Loucy (cell line): ENCODE data around the gene KBTBD3.

Experiments
- H2AFZ ChIP-seq: fragments of 200-600 bp; sonication (generic); 2 replicates; pipeline ENCODE4 v1.6.0; 2016; ENCODE audit warnings: antibody characterized with exemption, mild to moderate bottlenecking, low read length, moderate library complexity
- H3F3A ChIP-seq: fragments of 200-600 bp; 2 replicates; pipeline ENCODE4 v1.6.0; 2016; ENCODE audit warnings: antibody characterized with exemption, low read depth, mild to moderate bottlenecking
- H3K27me3 ChIP-seq: fragments of 200-600 bp; sonication (generic); 2 replicates; pipeline ENCODE4 v1.6.1; 2014; ENCODE audit warnings: low read length, mild to moderate bottlenecking; ENCODE audit not compliant: insufficient read depth, poor library complexity, severe bottlenecking
- H3K36me3 ChIP-seq: fragments of 200-600 bp; sonication (generic); 2 replicates; pipeline ENCODE4 v1.6.1; 2016; ENCODE audit warnings: low read length; ENCODE audit not compliant: insufficient read depth
- H3K4me1 ChIP-seq: fragments of 200-600 bp; sonication (generic); 2 replicates; pipeline ENCODE4 v1.5.1; 2014; ENCODE audit warnings: low read length, mild to moderate bottlenecking; ENCODE audit not compliant: insufficient read depth, poor library complexity, severe bottlenecking
- H3K4me2 ChIP-seq: fragments of 200-600 bp; sonication (generic); 2 replicates; pipeline ENCODE4 v1.6.0; 2014; ENCODE audit warnings: antibody characterized with exemption, low read length, low read depth, mild to moderate bottlenecking; ENCODE audit not compliant: poor library complexity, severe bottlenecking
- H3K4me3 ChIP-seq: fragments of 200-600 bp; sonication (generic); 2 replicates; pipeline ENCODE4 v1.5.1; 2014; ENCODE audit warnings: low read length, mild to moderate bottlenecking, mixed read lengths; ENCODE audit not compliant: poor library complexity, severe bottlenecking
- H3K79me2 ChIP-seq: fragments of 200-600 bp; sonication (generic); 2 replicates; pipeline ENCODE4 v1.6.1; 2014; ENCODE audit warnings: low read length; ENCODE audit not compliant: insufficient read depth
- H3K9ac ChIP-seq: fragments of 200-600 bp; sonication (generic); 2 replicates; pipeline ENCODE4 v1.6.0; 2014; ENCODE audit warnings: mild to moderate bottlenecking, low read depth, low read length, moderate library complexity; ENCODE audit not compliant: poor library complexity, severe bottlenecking
- H3K9me2 ChIP-seq: fragments of 200-600 bp; sonication (generic); replicated peaks from 2 replicates; pipeline ENCODE4 v1.6.1; 2016; ENCODE audit warnings: low read depth, low read length, mixed read lengths
- H3K9me3 ChIP-seq: fragments of 200-600 bp; sonication (generic); 2 replicates; pipeline ENCODE4 v1.6.1; 2014; ENCODE audit warnings: mild to moderate bottlenecking, antibody characterized with exemption, low read length, low read depth; ENCODE audit not compliant: insufficient read depth
- H4K20me1 ChIP-seq: fragments of 200-600 bp; sonication (generic); 2 replicates; pipeline ENCODE4 v1.6.0; 2014; ENCODE audit warnings: antibody characterized with exemption, low read length, mild to moderate bottlenecking; ENCODE audit not compliant: insufficient read depth, poor library complexity, severe bottlenecking
- EZH2phosphoT487 ChIP-seq: fragments of 200-600 bp; IDR thresholded peaks from 2 replicates; pipeline ENCODE4 v1.6.1; 2018; ENCODE audit warnings: antibody characterized with exemption, mild to moderate bottlenecking, moderate library complexity, borderline replicate concordance
- TF ChIP-seq, protein P1 (sequence below): fragments of 200-600 bp; sonication (generic); conservative IDR thresholded peaks from 2 replicates; pipeline ENCODE4 v1.5.1; 2014; ENCODE audit warnings: mild to moderate bottlenecking, antibody characterized with exemption, low read length

Gene KBTBD3

DNA sequence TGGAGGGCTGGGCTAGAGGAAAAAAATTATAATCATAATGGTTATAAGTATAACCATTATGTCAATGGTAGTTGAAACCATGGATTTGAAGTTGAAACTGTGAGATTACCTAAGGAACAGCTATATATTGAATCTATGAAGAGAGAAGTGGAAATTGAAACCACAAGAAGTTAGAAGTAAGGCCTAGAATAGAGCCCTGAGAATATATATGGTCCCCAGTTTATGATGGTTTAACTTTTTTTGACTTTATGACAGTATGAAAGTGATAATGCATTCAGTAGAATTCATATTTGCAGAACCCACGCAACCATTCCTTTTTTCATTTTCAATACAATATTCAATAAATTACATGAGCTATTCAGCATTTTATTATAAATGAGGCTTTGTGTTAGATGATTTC is 15.3 kb upstream of the KBTBD3 start:
- TF ChIP-seq EZH2phosphoT487: no peak
- TF ChIP-seq, protein P1, sequence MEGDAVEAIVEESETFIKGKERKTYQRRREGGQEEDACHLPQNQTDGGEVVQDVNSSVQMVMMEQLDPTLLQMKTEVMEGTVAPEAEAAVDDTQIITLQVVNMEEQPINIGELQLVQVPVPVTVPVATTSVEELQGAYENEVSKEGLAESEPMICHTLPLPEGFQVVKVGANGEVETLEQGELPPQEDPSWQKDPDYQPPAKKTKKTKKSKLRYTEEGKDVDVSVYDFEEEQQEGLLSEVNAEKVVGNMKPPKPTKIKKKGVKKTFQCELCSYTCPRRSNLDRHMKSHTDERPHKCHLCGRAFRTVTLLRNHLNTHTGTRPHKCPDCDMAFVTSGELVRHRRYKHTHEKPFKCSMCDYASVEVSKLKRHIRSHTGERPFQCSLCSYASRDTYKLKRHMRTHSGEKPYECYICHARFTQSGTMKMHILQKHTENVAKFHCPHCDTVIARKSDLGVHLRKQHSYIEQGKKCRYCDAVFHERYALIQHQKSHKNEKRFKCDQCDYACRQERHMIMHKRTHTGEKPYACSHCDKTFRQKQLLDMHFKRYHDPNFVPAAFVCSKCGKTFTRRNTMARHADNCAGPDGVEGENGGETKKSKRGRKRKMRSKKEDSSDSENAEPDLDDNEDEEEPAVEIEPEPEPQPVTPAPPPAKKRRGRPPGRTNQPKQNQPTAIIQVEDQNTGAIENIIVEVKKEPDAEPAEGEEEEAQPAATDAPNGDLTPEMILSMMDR: no peak
- Histone ChIP-seq H3K36me3 (peaks cover 69% of the 10 kb centered on the region), H3K4me1 (peaks cover 24% of the 10 kb centered on the region), H3K79me2 (peaks cover 56% of the 10 kb centered on the region), H3K4me2 (no peak overlapping the region), H3F3A (no peaks in the 10 kb centered on the region), H3K9ac (no peak overlapping the region), H2AFZ (no peak overlapping the region), H3K9me3 (no peaks in the 10 kb centered on the region), H3K27me3 (no peaks in the 10 kb centered on the region), H3K4me3 (no peak overlapping the region), H4K20me1 (peaks cover 50% of the 10 kb centered on the region), H3K9me2 (no peaks in the 10 kb centered on the region)

DNA sequence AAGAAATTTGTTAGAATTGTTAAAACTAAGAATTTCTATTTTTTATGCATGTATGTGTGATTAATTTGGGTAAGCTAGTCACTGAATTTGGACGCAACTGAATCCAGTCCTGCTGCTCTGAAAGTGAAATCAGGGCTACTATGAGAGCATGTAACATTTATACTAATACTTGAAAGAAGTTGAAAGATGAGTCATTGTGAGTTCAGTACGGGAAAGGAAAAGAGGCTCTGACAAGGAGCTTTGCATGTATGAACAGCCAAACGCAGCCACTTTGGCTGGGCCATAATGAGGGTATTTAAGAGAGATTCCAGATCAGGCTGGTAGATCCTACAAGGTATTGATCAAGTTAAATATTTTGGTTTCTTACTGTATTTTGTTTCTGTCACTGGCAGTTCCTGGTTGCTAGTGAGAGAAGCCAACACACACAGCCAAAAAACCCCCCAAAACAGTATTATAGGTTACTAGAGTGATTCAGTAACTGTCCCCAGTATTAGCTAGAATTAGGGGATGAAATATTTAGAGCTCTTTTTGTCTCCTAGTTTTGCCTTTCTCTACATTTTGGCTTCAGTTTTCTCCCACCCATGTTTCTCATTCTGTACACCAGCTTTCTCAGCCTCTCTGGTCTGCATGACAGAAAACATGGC is 14.5 kb upstream of the KBTBD3 start:
- Histone ChIP-seq H4K20me1 (peaks cover 59% of the 10 kb centered on the region), H3K27me3 (no peaks in the 10 kb centered on the region), H3K79me2 (peaks cover 63% of the 10 kb centered on the region), H3K9me2 (no peaks in the 10 kb centered on the region), H3F3A (no peaks in the 10 kb centered on the region), H3K4me2 (no peak overlapping the region), H3K9ac (no peak overlapping the region), H3K4me1 (peaks cover 33% of the 10 kb centered on the region), H3K4me3 (no peak overlapping the region), H2AFZ (no peak overlapping the region), H3K9me3 (no peaks in the 10 kb centered on the region), H3K36me3 (peaks cover 61% of the 10 kb centered on the region)
- TF ChIP-seq, protein P1: no peak
- no peak for TF ChIP-seq EZH2phosphoT487

DNA sequence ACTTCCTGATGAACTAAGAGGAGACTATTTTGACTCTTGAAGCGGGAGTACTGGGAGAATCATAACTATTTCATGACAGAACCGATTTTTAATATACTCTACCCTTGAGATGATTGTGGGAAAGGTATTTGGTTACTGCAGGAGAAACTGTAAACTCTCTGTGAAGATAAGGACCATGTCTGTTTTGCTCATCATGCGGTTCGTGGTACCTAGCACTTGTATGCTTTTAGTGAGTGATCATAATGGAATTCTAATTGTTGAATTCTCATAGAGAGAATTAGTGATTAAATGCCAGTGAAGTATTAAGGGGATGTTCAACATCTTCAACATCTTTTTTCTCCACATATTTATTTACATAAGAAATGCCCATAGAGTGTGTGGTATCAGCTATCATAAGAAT is 11.7 kb upstream of the KBTBD3 start:
- peak overlapping the region; percentile 38 for H3K9ac ChIP-seq
- no peaks in the 10 kb centered on the region for H3K9me2 ChIP-seq
- no peaks in the 10 kb centered on the region for H3K9me3 ChIP-seq
- TF ChIP-seq, protein P1: no peak
- TF ChIP-seq EZH2phosphoT487: no peak
- peaks cover 42% of the 10 kb centered on the region for H3K4me1 ChIP-seq
- no peaks in the 10 kb centered on the region for H3K27me3 ChIP-seq
- no peaks in the 10 kb centered on the region for H3F3A ChIP-seq
- no peak overlapping the region for H2AFZ ChIP-seq
- peaks cover 38% of the 10 kb centered on the region for H3K36me3 ChIP-seq
- peaks cover 74% of the 10 kb centered on the region for H4K20me1 ChIP-seq
- peak overlapping the region; percentile 87 for H3K4me2 ChIP-seq
- H3K79me2 ChIP-seq: peaks cover 87% of the 10 kb centered on the region
- H3K4me3 ChIP-seq: peak overlapping the region; percentile 62
